Activated CD4-positive, alpha-beta T cell treated with anti-CD3 and anti-CD28 coated beads, Interleukin-2, amount 50 U/mL, for 24 hours (primary cell): ENCODE measurements around the gene GCM1.
"Not testable (repeated sequence)": the region's sequence is repeated elsewhere in the genome, so short reads cannot be mapped to it uniquely, and the experiment has no call there.

Experiments
- DNase-seq, 2 donors: peaks; one replicate each; pipeline ENCODE4 v3.0.0-alpha.2; 2020; ENCODE audit warnings: low read depth in 1 of 2, low spot score in 1 of 2

Gene GCM1

GRCh38 chr6:53148684-53149083 is at the start of gene GCM1:
Gene GCM1 (minus strand): TSS chr6:53148841. CDS start chr6:53145632, 3,209 bp downstream.
- DNase-seq, result no peak

- no peak for DNase-seq
These were observed 48.9 kb upstream of the GCM1 start for GRCh38 chr6:53197553-53197952.

GRCh38 chr6:53195048-53195447 is 46.4 kb upstream of the GCM1 start:
- no peak for DNase-seq

- no peak for DNase-seq
These were observed 44.1 kb upstream of the GCM1 start for GRCh38 chr6:53192682-53193188.

GRCh38 chr6:53189554-53189953 is 40.9 kb upstream of the GCM1 start:
- no peak for DNase-seq

- DNase-seq, result no peak
These were observed 40.2 kb upstream of the GCM1 start for GRCh38 chr6:53188833-53189232.

- DNase-seq, result no peak
These were observed 32.0 kb upstream of the GCM1 start for GRCh38 chr6:53180678-53181077.

- DNase-seq, result peak in 1 of 2 donors; percentile 2
These were observed 31.5 kb upstream of the GCM1 start for GRCh38 chr6:53179961-53180651.

GRCh38 chr6:53178837-53179432 is 30.3 kb upstream of the GCM1 start:
- DNase-seq, result no peak

- no peak for DNase-seq
These were observed 26.4 kb upstream of the GCM1 start for GRCh38 chr6:53175027-53175426.

- no peak for DNase-seq
These were observed 23.8 kb upstream of the GCM1 start for GRCh38 chr6:53172468-53172803.

- DNase-seq, result peak; percentile 88 to 91
These were observed 23.2 kb upstream of the GCM1 start for GRCh38 chr6:53171605-53172467.

- DNase-seq, result no peak
These were observed 20.1 kb upstream of the GCM1 start for GRCh38 chr6:53168516-53169267.

- no peak for DNase-seq
These were observed 16.7 kb upstream of the GCM1 start for GRCh38 chr6:53165293-53165692.

- no peak for DNase-seq
These were observed 14.0 kb upstream of the GCM1 start for GRCh38 chr6:53162606-53163005.

GRCh38 chr6:53161481-53162009 is 12.9 kb upstream of the GCM1 start:
- no peak for DNase-seq

GRCh38 chr6:53159558-53159957 is 10.9 kb upstream of the GCM1 start:
- no peak for DNase-seq

- DNase-seq, result not testable (repeated sequence)
These were observed 9.4 kb upstream of the GCM1 start for GRCh38 chr6:53158076-53158475.

GRCh38 chr6:53155279-53155678 is 6.6 kb upstream of the GCM1 start:
- not testable (repeated sequence) for DNase-seq

GRCh38 chr6:53154794-53155193 is 6.2 kb upstream of the GCM1 start:
- DNase-seq, result no peak

GRCh38 chr6:53154071-53154470 is 5.4 kb upstream of the GCM1 start:
- no peak for DNase-seq
